OCI-LY3 (cell line): ENCODE results near the gene PLEKHA7.

Source experiments
- H2AFZ ChIP-seq: fragments of 200-600, 300-600 bp; shearing (Covaris generic); 2 replicates; pipeline ENCODE4 v1.6.0; 2014; ENCODE audit warnings: antibody characterized with exemption, low read depth, low read length
- H3K27ac ChIP-seq: fragments of 200-600, 300-600 bp; sonication (generic); 2 replicates; pipeline ENCODE4 v1.5.1; 2014; ENCODE audit warnings: mild to moderate bottlenecking, low read length, moderate library complexity, mixed read lengths
- H3K27me3 ChIP-seq: fragments of 200-600, 300-600 bp; sonication (generic); 2 replicates; pipeline ENCODE4 v1.6.1; 2014; ENCODE audit warnings: low read depth, low read length, mixed read lengths
- H3K36me3 ChIP-seq: fragments of 200-600, 300-600 bp; sonication (generic); replicated peaks from 2 replicates; pipeline ENCODE3; 2014; ENCODE audit warnings: low read depth, low read length, mixed read lengths
- H3K4me1 ChIP-seq: fragments of 300-600, 200-600 bp; sonication (generic); 2 replicates; pipeline ENCODE4 v1.6.1; 2014; ENCODE audit warnings: low read length, mixed read lengths
- H3K4me2 ChIP-seq: fragments of 200-600, 300-600 bp; sonication (generic); 2 replicates; pipeline ENCODE4 v1.6.1; 2014; ENCODE audit warnings: low read length, mixed read lengths
- H3K4me3 ChIP-seq: fragments of 300-600, 200-600 bp; sonication (generic); 2 replicates; pipeline ENCODE4 v1.5.1; 2014; ENCODE audit warnings: antibody characterized with exemption, mild to moderate bottlenecking, low read length, moderate library complexity
- H3K79me2 ChIP-seq: fragments of 300-600, 200-600 bp; shearing (Covaris generic); 2 replicates; pipeline ENCODE4 v1.6.1; 2014; ENCODE audit warnings: mild to moderate bottlenecking, low read length, mixed read lengths
- H3K9ac ChIP-seq: fragments of 300-600, 200-600 bp; shearing (Covaris generic); 2 replicates; pipeline ENCODE4 v1.6.0; 2014; ENCODE audit warnings: mild to moderate bottlenecking, low read length, moderate library complexity
- H3K9me3 ChIP-seq: fragments of 200-600, 300-600 bp; shearing (Covaris generic); 2 replicates; pipeline ENCODE4 v1.6.1; 2014; ENCODE audit warnings: low read length, mixed read lengths; ENCODE audit not compliant: insufficient read depth
- H4K20me1 ChIP-seq: fragments of 200-600, 300-600 bp; sonication (generic); 2 replicates; pipeline ENCODE4 v1.6.1; 2016; ENCODE audit warnings: low read length, mixed read lengths; ENCODE audit not compliant: insufficient read depth
- CTCF ChIP-seq: fragments of 200-600, 300-600 bp; sonication (generic); IDR thresholded peaks from 2 replicates; pipeline ENCODE4 v1.5.1; 2014; ENCODE audit warnings: antibody characterized with exemption, low read length, low read depth
- EZH2phosphoT487 ChIP-seq: fragments of 200-600 bp; shearing (Covaris generic); IDR thresholded peaks from 2 replicates; pipeline ENCODE4 v1.6.1; 2018; ENCODE audit warnings: antibody characterized with exemption, mixed run types, low read depth

Gene PLEKHA7

GRCh38 chr11:16749666-16750065 is 264.5 kb downstream of the PLEKHA7 start:
- Histone ChIP-seq H3K36me3 (peaks cover 75% of the 10 kb centered on the region), H3K9ac (no peak overlapping the region), H3K27me3 (no peaks in the 10 kb centered on the region), H3K9me3 (no peaks in the 10 kb centered on the region), H4K20me1 (peaks cover 36% of the 10 kb centered on the region), H2AFZ (no peak overlapping the region), H3K4me1 (no peaks in the 10 kb centered on the region), H3K4me3 (no peak overlapping the region), H3K4me2 (no peak overlapping the region), H3K79me2 (peaks cover 45% of the 10 kb centered on the region), H3K27ac (no peak overlapping the region)
- no peak for TF ChIP-seq CTCF
- TF ChIP-seq EZH2phosphoT487 = no peak

- Histone ChIP-seq H4K20me1 (peaks cover 42% of the 10 kb centered on the region), H3K79me2 (peaks cover 51% of the 10 kb centered on the region), H3K27me3 (no peaks in the 10 kb centered on the region), H3K36me3 (peaks cover 78% of the 10 kb centered on the region), H3K27ac (no peak overlapping the region), H3K9ac (no peak overlapping the region), H3K4me1 (no peaks in the 10 kb centered on the region), H3K4me3 (no peak overlapping the region), H3K4me2 (no peak overlapping the region), H3K9me3 (no peaks in the 10 kb centered on the region), H2AFZ (no peak overlapping the region)
- no peak for TF ChIP-seq CTCF
- no peak for TF ChIP-seq EZH2phosphoT487
These were observed 265.1 kb downstream of the PLEKHA7 start for GRCh38 chr11:16749092-16749491.

GRCh38 chr11:16745950-16746605 is 268.1 kb downstream of the PLEKHA7 start:
- H3K36me3 ChIP-seq = peaks cover 74% of the 10 kb centered on the region

More at GRCh38 chr11:16745950-16746605, 268.1 kb downstream of the PLEKHA7 start:
- TF ChIP-seq EZH2phosphoT487 = no peak
- no peak for TF ChIP-seq CTCF
- Histone ChIP-seq H3K27me3 (no peaks in the 10 kb centered on the region), H3K27ac (no peak overlapping the region), H3K4me2 (no peak overlapping the region), H3K4me3 (no peak overlapping the region), H3K4me1 (peaks cover 12% of the 10 kb centered on the region), H4K20me1 (peaks cover 68% of the 10 kb centered on the region), H3K9me3 (no peaks in the 10 kb centered on the region), H2AFZ (no peak overlapping the region), H3K9ac (no peak overlapping the region), H3K79me2 (peaks cover 81% of the 10 kb centered on the region)
